Endothelial cell of umbilical vein (primary cell): ENCODE data around the gene METRN. TPM values are rescaled to one million over a fixed set of nuclear protein-coding genes. Genes with fewer than 3 reads are reported as not detected.

Experiments
- BruUV-seq: library from RNA; stranded (reverse); fragments of 400-500 nt; replicated peaks from 2 replicates; lab custom pipeline; 2021; lab: Mats Ljungman, UMichigan
- CTCF ChIA-PET: fragments of 300-600, 350-600 bp; sonication (Branson Sonifier 250); formaldehyde crosslinking; loops from one replicate; lab custom pipeline; 2021; ENCODE audit warnings: antibody characterized with exemption, inconsistent platforms; lab: Charles Lee
- POLR2A ChIA-PET: fragments of 300-600, 350-600 bp; sonication (Branson Sonifier 250); formaldehyde crosslinking; loops from one replicate; lab custom pipeline; 2021; ENCODE audit warnings: antibody characterized with exemption, inconsistent platforms; lab: Charles Lee
- DNase-seq: peaks from one replicate; pipeline ENCODE4 v3.0.0-alpha.2; 2011; ENCODE audit warnings: low read depth, low spot score
- FAIRE-seq: peaks from 2 replicates; lab custom pipeline; 2011; peaks lifted over from hg19 to GRCh38; lab: Jason Lieb, UNC
- H2AFZ ChIP-seq: 2 replicates; pipeline ENCODE4 v1.6.0; 2012; ENCODE audit warnings: low read depth, low read length, control low read depth, inconsistent platforms
- H3K27ac ChIP-seq: 2 replicates; pipeline ENCODE4 v1.5.1; 2011; ENCODE audit warnings: low read depth, mild to moderate bottlenecking, control low read depth, low read length, moderate library complexity; ENCODE audit not compliant: insufficient read depth
- H3K27me3 ChIP-seq, 2 experiments: 2 replicates each; pipeline versions ENCODE4 v1.6.0 to v1.6.1; 2011; ENCODE audit warnings: low read length in 2 of 2, mixed read lengths in 1 of 2; ENCODE audit not compliant: control insufficient read depth in 2 of 2, insufficient read depth in 2 of 2
- H3K36me3 ChIP-seq, 2 experiments: 2 replicates in 1 of 2; 3 replicates in 1 of 2; pipeline ENCODE4 v1.5.1; 2011; ENCODE audit warnings: low read length in 2 of 2, mild to moderate bottlenecking in 1 of 2, moderate library complexity in 1 of 2; ENCODE audit not compliant: control insufficient read depth in 2 of 2, insufficient read depth in 2 of 2; ENCODE audit errors: extremely low read depth in 1 of 2
- H3K4me1 ChIP-seq: 3 replicates; pipeline ENCODE4 v1.5.1; 2011; ENCODE audit warnings: mild to moderate bottlenecking, low read length; ENCODE audit not compliant: control insufficient read depth, insufficient read depth; ENCODE audit errors: extremely low read depth
- H3K4me2 ChIP-seq: 2 replicates; pipeline ENCODE4 v1.6.1; 2011; ENCODE audit warnings: low read length, control low read depth, mixed read lengths; ENCODE audit not compliant: insufficient read depth
- H3K4me3 ChIP-seq, 3 experiments: fragments of 200-600 bp in 1 of 3; sonication (generic), shearing (Covaris generic) in 1 of 3; replicated peaks in 1 of 3; 2 replicates each; pipeline ENCODE4 v1.5.1; 2011 to 2016; ENCODE audit warnings: control low read depth in 3 of 3, low read length in 3 of 3, mild to moderate bottlenecking in 2 of 3, inconsistent platforms in 1 of 3, low read depth in 1 of 3, moderate library complexity in 1 of 3; ENCODE audit not compliant: insufficient read depth in 1 of 3
- H3K79me2 ChIP-seq: 2 replicates; pipeline ENCODE4 v1.6.0; 2012; ENCODE audit warnings: low read length, inconsistent platforms; ENCODE audit not compliant: control insufficient read depth, insufficient read depth
- H3K9ac ChIP-seq: replicated peaks from 2 replicates; pipeline ENCODE3; 2011; ENCODE audit warnings: low read length, control low read depth; ENCODE audit not compliant: insufficient read depth; ENCODE audit errors: extremely low read depth
- H3K9me1 ChIP-seq: replicated peaks from 3 replicates; pipeline ENCODE4 v1.6.0; 2011; ENCODE audit warnings: mild to moderate bottlenecking, low read length; ENCODE audit not compliant: control insufficient read depth, insufficient read depth; ENCODE audit errors: extremely low read depth
- H3K9me3 ChIP-seq: replicated peaks from 2 replicates; pipeline ENCODE4 v1.5.1; 2012; ENCODE audit warnings: low read length, inconsistent platforms; ENCODE audit not compliant: control insufficient read depth, insufficient read depth
- H4K20me1 ChIP-seq: replicated peaks from 2 replicates; pipeline ENCODE3; 2011; ENCODE audit warnings: mild to moderate bottlenecking, low read length; ENCODE audit not compliant: control insufficient read depth, insufficient read depth; ENCODE audit errors: extremely low read depth
- CTCF ChIP-seq, 2 donors: IDR thresholded peaks; 1 replicate in 1 of 2; 2 replicates in 1 of 2; pipeline ENCODE4 v1.5.1; 2011; ENCODE audit warnings: low read length in 2 of 2, mild to moderate bottlenecking in 2 of 2, moderate library complexity in 2 of 2, control low read depth in 1 of 2, inconsistent platforms in 1 of 2, low read depth in 1 of 2; ENCODE audit not compliant: insufficient read depth in 1 of 2; ENCODE audit errors: extremely low read depth in 1 of 2
- EZH2 ChIP-seq: IDR thresholded peaks from 2 replicates; pipeline ENCODE4 v1.6.1; 2012; ENCODE audit warnings: borderline replicate concordance, low read depth, mild to moderate bottlenecking, moderate library complexity, low read length, inconsistent platforms; ENCODE audit not compliant: severe bottlenecking
- MAX ChIP-seq: IDR thresholded peaks from 2 replicates; pipeline ENCODE4 v1.6.1; 2011; ENCODE audit not compliant: insufficient read depth, insufficient read length
- MYC ChIP-seq: IDR thresholded peaks from one replicate; pipeline ENCODE4 v1.6.1; 2011; ENCODE audit warnings: mild to moderate bottlenecking, low read depth, low read length
- POLR2A ChIP-seq: IDR thresholded peaks from 2 replicates; pipeline ENCODE4 v1.6.1; 2012; ENCODE audit warnings: low read depth, mild to moderate bottlenecking, control low read depth, low read length
- POLR2AphosphoS5 ChIP-seq: IDR thresholded peaks from 2 replicates; pipeline ENCODE4 v1.6.1; 2012; ENCODE audit warnings: low read depth, mild to moderate bottlenecking, control low read depth, low read length, moderate library complexity; ENCODE audit not compliant: insufficient read depth
- dilution Hi-C: fragments of 300-500 bp; cut with MboI; formaldehyde crosslinking; loops from one replicate; pipeline ENCODE4 v1.15.0; 2019; ENCODE audit warnings: low sequenced_read_pairs; ENCODE audit not compliant: extremely low pct_ligation_motif_present
- intact Hi-C: fragments of 100-400 bp; cut with micrococcal nuclease; formaldehyde crosslinking; loops from one replicate; pipeline ENCODE4 v1.10.0; 2022
- polyA plus RNA-seq, 4 experiments: library from polyadenylated mRNA; depleted of rRNA in 3 of 4; stranded (reverse) in 3 of 4; unstranded in 1 of 4; fragments of >200 nt; gene quantifications; 2 replicates each; pipeline versions ENCODE4 v1.2.1 to v1.2.3, GENCODE V29; 2011 to 2012; ENCODE audit warnings: missing spikeins in 1 of 4
- total RNA-seq: library from RNA; stranded (reverse); gene quantifications from 2 replicates; pipeline ENCODE4 v1.2.3, GENCODE V29; 2021

METRN gene
- total and polyA plus RNA-seq, 2 donors (not counting 3 experiments of a cell fraction or from before 2014, with no cell fraction given): 10.0 to 16.1 TPM

GRCh38 chr16:728131-728889, 13.4 kb downstream of the METRN start:
- ChIA-PET POLR2A (interaction anchor here (0.6 to 0.7 kb wide), 2 partner anchors 53 to 170 kb away, joined by 3 to 4 read pairs; partner anchors contain the start of gene RHBDL1), CTCF (interaction anchor here (0.6 to 5.7 kb wide), 6 partner anchors 8 to 60 kb away, joined by 3 to 34 read pairs (median 6); partner anchors contain the start of genes CHTF18, METRN and RPUSD1)
- DNase-seq: peak; percentile 55
- no peaks in the 10 kb centered on the region for H3K9me1 ChIP-seq
- FAIRE-seq: peak; percentile 67
- intact Hi-C loops (loop anchor here (2.0 kb wide), 1 partner anchor 14 kb away; the partner anchor contains the start of gene METRN), dilution Hi-C loops (no loop called here)
- H3K9me3 ChIP-seq: no peaks in the 10 kb centered on the region
- no TSS peak for BruUV-seq
- peak overlapping the region in 2 of 3 experiments; percentile 19 to 44 for H3K4me3 ChIP-seq
- TF ChIP-seq MAX (peak; percentile 68), POLR2A (peak; percentile 17), MYC (peak; percentile 46), CTCF (IDR thresholded peaks at IDR 0.05; ENCODE audit: extremely low read depth in 1 of 2, insufficient read depth in 1 of 2, low read depth in 1 of 2, low read length in 2 of 2) (no peak), EZH2 (no peak), POLR2AphosphoS5 (peak; percentile 39)
- no peaks in the 10 kb centered on the region for H3K27me3 ChIP-seq
- H3K27ac ChIP-seq: no peak overlapping the region
- H3K9ac ChIP-seq: no peak overlapping the region
- peak overlapping the region; percentile 37 for H2AFZ ChIP-seq
- H3K79me2 ChIP-seq: no peaks in the 10 kb centered on the region
- peak overlapping the region; percentile 38 for H3K4me2 ChIP-seq
- H3K36me3 ChIP-seq: peaks cover 4 to 7% of the 10 kb centered on the region in 2 experiments
- H3K4me1 ChIP-seq: peaks cover 13% of the 10 kb centered on the region
- no peaks in the 10 kb centered on the region for H4K20me1 ChIP-seq
